Upper lobe of right lung (tissue), 1 donor: Measurements from ENCODE around the gene TLN1. TPM values are rescaled to one million over a fixed set of nuclear protein-coding genes. Genes with fewer than 3 reads are reported as not detected.

Experiments
- ATAC-seq: fragments of 200-7000 bp; cut with Tn5 transposase; one replicate; pipeline ENCODE4 v1.9.1; 2020; ENCODE audit warnings: mild to moderate bottlenecking, moderate library complexity
- DNase-seq: peaks from one replicate; pipeline ENCODE4 v3.0.0-alpha.2; 2020
- H3K27ac ChIP-seq: fragments of 200-600 bp; one replicate; pipeline ENCODE4 v1.8.0; 2022
- H3K27me3 ChIP-seq: fragments of 200-600 bp; one replicate; pipeline ENCODE4 v1.8.0; 2022; ENCODE audit warnings: mild to moderate bottlenecking
- H3K36me3 ChIP-seq: fragments of 200-600 bp; one replicate; pipeline ENCODE4 v1.8.0; 2022
- H3K4me1 ChIP-seq: fragments of 200-600 bp; one replicate; pipeline ENCODE4 v1.8.0; 2022
- H3K4me3 ChIP-seq: fragments of 200-600 bp; one replicate; pipeline ENCODE4 v1.8.0; 2022; ENCODE audit warnings: mild to moderate bottlenecking
- H3K9me3 ChIP-seq: fragments of 200-600 bp; one replicate; pipeline ENCODE4 v1.8.0; 2022
- CTCF ChIP-seq: fragments of 200-600 bp; IDR thresholded peaks from one replicate; pipeline ENCODE4 v1.8.0; 2022; ENCODE audit warnings: antibody characterized with exemption
- intact Hi-C: fragments of 100-400 bp; cut with DNase I; formaldehyde crosslinking; loops from one replicate; pipeline ENCODE4 v1.11.0; 2022
- total RNA-seq: library from RNA; stranded (reverse); fragmentation: NEBNext Ultra II Directional; extraction: Animal tissue kit (Norgen Biotek cat#: 25700); gene quantifications from one replicate; pipeline ENCODE4 v1.2.1, GENCODE V29; 2021
- donor health status: DM: no; HTN: yes; CAD: no; lungs with severe emphysema.

TLN1 gene
- total RNA-seq, 1 donor from 2014 or later, result 439 TPM

- peak overlapping the region; percentile 78 for H3K27ac ChIP-seq
- H3K27me3 ChIP-seq, result no peaks in the 10 kb centered on the region
- no peaks in the 10 kb centered on the region for H3K9me3 ChIP-seq
- intact Hi-C loops, result no loop called here
- DNase-seq (no peak), ATAC-seq (peak; percentile 3)
- TF ChIP-seq CTCF, result no peak
- H3K4me3 ChIP-seq, result no peak overlapping the region
- H3K36me3 ChIP-seq, result peaks cover 64% of the 10 kb centered on the region
- peaks cover 12% of the 10 kb centered on the region for H3K4me1 ChIP-seq
Measured at GRCh38 chr9:35697486-35697885, 34.5 kb downstream of the TLN1 start.

GRCh38 chr9:35696520-35697215 is 35.3 kb downstream of the TLN1 start:
- H3K36me3 ChIP-seq, result peaks cover 56% of the 10 kb centered on the region
- DNase-seq (no peak), ATAC-seq (peak; percentile 90)
- H3K27ac ChIP-seq, result peak overlapping the region; percentile 78
- intact Hi-C loops, result no loop called here
- peak; percentile 90 for TF ChIP-seq CTCF
- peaks cover 12% of the 10 kb centered on the region for H3K4me1 ChIP-seq
- H3K27me3 ChIP-seq, result no peaks in the 10 kb centered on the region
- H3K9me3 ChIP-seq, result no peaks in the 10 kb centered on the region
- no peak overlapping the region for H3K4me3 ChIP-seq

GRCh38 chr9:35695943-35696401 is 36.0 kb downstream of the TLN1 start:
- Histone ChIP-seq H3K27me3 (no peaks in the 10 kb centered on the region), H3K27ac (peak overlapping the region; percentile 78), H3K9me3 (no peaks in the 10 kb centered on the region), H3K4me3 (no peak overlapping the region), H3K4me1 (peaks cover 17% of the 10 kb centered on the region), H3K36me3 (peaks cover 49% of the 10 kb centered on the region)
- peak; percentile 3 for ATAC-seq
- intact Hi-C loops, result no loop called here
- DNase-seq, result no peak
- TF ChIP-seq CTCF, result no peak

- peaks cover 8% of the 10 kb centered on the region for H3K36me3 ChIP-seq
- intact Hi-C loops, result no loop called here
- peaks cover 23% of the 10 kb centered on the region for H3K4me1 ChIP-seq
- DNase-seq (no peak), ATAC-seq (no peak)
- no peak for TF ChIP-seq CTCF
- peak overlapping the region; percentile 83 for H3K27ac ChIP-seq
- H3K9me3 ChIP-seq, result no peaks in the 10 kb centered on the region
- H3K4me3 ChIP-seq, result no peak overlapping the region
- no peaks in the 10 kb centered on the region for H3K27me3 ChIP-seq
Measured at GRCh38 chr9:35691757-35692301, 40.2 kb downstream of the TLN1 start.

GRCh38 chr9:35691334-35691650 is 40.7 kb downstream of the TLN1 start:
- no peaks in the 10 kb centered on the region for H3K9me3 ChIP-seq
- no peaks in the 10 kb centered on the region for H3K27me3 ChIP-seq
- peaks cover 21% of the 10 kb centered on the region for H3K4me1 ChIP-seq
- H3K36me3 ChIP-seq, result peaks cover 4% of the 10 kb centered on the region
- H3K4me3 ChIP-seq, result peak overlapping the region; percentile 76
- intact Hi-C loops, result no loop called here
- peak; percentile 44 for ATAC-seq
- TF ChIP-seq CTCF, result no peak
- no peak for DNase-seq
- peak overlapping the region; percentile 83 for H3K27ac ChIP-seq
